NCI-H1694 (cell line): Measurements from ENCODE around the gene GRIN3B.

Experiments used
- DNase-seq: peaks from one replicate; lab custom pipeline; 2025; lab: John Stamatoyannopoulos, UW

The GRIN3B gene

DNA sequence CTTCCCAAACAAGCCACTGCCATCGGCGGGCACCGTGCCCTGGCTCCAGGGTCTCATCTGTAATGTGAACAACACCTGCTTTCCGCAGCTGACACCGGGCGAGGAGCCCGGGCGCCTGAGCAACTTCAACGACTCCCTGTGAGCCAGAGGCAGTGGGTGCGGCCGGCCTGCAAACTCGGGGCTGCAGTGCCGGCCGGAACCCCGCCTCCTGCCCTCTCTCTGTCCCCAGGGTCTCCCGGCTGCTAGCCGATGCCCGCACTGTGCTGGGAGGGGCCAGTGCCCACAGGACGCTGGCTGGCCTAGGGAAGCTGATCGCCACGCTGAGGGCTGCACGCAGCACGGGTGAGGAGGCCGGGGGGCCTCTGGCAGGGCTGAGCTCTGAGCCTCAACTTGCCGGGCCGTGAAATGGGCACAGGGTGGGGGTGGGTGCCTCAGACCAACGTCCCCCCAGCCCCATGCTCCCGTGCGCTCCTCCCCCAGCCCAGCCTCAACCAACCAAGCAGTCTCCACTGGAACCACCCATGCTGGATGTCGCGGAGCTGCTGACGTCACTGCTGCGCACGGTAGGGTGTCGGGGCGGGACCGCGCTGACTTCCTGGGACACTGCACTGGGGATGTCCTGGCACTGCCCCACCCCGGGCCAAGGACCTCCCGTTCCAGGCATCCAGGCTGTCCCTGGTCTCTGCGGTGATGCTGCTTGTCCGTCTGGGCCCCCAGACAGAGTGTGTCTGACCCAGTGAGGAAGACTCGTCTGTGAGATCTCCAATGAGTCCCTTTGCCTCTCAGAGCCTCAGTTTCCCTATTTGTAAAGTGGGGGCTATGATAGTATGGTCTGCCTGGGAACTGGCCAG is 41.8 kb downstream of the GRIN3B start:
- peak; percentile 41 for DNase-seq

DNA sequence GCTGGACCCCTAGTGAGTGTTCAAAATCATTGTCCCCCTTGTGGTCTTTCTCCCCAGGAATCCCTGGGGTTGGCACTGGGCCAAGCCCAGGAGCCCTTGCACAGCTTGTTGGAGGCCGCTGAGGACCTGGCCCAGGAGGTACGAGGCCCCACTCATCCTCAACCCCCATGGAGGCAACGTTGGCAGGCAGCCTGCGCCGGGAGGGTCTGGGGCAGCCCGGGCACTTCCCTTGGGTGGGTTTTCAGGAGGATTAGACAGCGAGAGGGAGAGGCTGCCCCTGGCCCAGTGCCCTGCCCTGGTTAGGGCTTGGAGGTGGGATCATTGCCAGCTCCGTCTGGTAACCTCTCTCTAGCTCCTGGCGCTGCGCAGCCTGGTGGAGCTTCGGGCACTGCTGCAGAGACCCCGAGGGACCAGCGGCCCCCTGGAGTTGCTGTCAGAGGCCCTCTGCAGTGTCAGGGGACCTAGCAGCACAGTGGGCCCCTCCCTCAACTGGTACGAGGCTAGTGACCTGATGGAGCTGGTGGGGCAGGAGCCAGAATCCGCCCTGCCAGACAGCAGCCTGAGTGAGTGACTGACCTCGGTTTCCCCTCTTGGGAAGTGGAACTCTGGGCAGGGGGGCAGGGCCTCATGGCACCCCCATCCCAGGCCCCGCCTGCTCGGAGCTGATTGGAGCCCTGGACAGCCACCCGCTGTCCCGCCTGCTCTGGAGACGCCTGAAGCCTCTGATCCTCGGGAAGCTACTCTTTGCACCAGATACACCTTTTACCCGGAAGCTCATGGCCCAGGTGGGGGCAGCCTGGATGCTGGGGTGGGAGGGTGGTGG is 42.7 kb downstream of the GRIN3B start:
- DNase-seq: peak; percentile 75

DNA sequence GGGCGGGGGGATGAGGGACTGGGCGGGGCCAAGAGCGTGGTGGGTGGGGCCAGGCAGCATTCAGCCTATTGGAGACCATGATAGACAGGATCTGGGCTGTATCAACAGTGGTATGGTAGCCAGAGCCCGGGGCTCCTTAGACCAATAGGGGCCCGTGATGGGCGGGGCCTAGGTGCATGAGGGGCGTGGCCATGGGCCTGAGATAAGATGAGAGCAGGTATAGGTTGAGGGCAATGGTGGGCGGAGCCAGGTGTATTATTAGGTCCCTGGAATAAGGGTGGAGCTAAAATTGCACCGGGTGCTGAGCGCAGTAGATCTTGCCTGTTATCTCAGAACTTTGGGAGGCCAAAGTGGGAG is 45.0 kb downstream of the GRIN3B start:
- DNase-seq: no peak

DNA sequence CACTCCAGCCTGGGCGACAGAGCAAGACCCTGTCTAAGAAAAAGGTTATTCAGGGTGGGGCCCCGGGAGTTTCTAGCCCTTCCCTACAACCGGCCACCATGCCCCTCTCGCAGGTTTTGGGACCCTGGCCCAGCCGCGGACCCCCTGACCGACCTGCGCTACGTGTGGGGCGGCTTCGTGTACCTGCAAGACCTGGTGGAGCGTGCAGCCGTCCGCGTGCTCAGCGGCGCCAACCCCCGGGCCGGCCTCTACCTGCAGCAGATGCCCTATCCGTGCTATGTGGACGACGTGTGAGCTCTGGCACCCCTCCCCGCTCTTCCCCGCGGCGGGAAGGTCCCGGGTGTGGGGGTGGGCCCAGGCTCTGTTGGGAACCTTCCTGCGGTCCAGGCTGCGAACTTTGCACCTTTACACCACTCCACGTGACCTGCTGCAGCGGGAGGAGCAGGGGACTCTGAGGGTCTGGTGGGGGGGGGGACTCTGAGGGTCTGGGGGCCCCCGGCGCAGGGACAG is 46.0 kb downstream of the GRIN3B start:
- DNase-seq: no peak

DNA sequence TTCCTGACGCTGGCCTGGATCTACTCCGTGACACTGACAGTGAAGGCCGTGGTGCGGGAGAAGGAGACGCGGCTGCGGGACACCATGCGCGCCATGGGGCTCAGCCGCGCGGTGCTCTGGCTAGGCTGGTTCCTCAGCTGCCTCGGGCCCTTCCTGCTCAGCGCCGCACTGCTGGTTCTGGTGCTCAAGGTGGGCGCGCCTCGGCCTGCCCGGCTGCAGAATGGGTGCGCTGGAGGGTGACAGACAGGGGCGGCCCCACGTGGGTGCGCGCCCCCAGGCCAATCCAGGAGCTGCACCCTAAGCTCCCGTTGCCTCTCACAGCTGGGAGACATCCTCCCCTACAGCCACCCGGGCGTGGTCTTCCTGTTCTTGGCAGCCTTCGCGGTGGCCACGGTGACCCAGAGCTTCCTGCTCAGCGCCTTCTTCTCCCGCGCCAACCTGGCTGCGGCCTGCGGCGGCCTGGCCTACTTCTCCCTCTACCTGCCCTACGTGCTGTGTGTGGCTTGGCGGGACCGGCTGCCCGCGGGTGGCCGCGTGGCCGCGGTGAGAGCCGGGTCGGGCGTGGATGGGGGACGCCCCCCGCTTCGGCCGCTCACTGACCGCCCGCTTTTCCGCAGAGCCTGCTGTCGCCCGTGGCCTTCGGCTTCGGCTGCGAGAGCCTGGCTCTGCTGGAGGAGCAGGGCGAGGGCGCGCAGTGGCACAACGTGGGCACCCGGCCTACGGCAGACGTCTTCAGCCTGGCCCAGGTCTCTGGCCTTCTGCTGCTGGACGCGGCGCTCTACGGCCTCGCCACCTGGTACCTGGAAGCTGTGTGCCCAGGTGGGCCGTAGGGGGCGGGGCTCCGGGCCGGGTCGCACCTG is 46.8 kb downstream of the GRIN3B start:
- DNase-seq: no peak

DNA sequence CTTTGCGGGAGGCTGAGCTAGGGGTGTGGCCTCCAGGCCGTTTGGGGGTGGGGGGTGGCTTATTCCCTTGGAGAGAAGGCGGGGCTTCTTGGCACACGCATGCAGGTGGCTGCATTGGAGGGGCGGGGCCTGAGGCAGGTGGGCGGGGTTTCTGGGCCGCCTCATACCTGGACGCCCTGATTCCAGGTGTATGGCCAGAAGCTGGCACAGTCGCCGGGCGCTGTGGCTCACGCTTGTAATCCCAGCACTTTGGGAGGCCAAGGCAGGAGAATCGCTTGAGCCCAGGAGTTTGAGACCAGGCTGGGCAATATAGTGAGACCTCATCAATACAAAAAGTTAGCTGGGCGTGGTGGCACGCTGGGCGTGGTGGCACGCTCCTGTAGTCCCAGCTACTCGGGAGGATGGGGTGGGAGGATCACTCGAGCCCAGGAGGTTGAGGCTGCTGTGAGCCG is 47.5 kb downstream of the GRIN3B start:
- no peak for DNase-seq

DNA sequence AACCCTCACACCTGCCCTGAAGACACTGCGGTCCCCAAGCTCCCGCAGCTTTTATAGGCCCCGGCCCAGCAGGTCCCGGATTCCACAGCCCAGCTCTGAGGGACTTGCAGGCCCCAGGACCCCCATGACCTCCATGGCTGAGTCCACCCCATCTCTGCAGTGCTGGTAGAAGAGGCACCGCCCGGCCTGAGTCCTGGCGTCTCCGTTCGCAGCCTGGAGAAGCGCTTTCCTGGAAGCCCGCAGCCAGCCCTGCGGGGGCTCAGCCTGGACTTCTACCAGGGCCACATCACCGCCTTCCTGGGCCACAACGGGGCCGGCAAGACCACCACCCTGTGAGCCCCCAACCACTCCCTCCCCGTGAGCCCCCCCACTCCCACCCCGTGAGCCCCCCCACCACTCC is 48.9 kb downstream of the GRIN3B start:
- no peak for DNase-seq

DNA sequence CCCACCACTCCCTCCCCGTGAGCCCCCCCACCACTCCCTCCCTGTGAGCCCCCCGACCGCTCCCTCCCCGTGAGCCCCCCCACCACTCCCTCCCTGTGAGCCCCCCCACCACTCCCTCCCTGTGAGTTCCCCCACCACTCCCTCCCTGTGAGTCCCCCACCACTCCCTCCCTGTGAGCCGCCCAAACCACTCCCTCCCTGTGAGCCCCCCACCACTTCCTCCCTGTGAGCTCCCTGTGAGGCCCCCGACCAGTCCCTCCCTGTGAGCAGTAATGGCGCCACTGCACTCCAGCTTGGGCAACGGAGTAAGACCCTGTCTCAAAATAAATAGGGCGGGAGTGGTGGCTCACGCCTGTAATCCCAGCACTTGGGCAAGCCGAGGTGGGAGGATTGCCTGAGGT is 49.6 kb downstream of the GRIN3B start:
- DNase-seq: no peak

DNA sequence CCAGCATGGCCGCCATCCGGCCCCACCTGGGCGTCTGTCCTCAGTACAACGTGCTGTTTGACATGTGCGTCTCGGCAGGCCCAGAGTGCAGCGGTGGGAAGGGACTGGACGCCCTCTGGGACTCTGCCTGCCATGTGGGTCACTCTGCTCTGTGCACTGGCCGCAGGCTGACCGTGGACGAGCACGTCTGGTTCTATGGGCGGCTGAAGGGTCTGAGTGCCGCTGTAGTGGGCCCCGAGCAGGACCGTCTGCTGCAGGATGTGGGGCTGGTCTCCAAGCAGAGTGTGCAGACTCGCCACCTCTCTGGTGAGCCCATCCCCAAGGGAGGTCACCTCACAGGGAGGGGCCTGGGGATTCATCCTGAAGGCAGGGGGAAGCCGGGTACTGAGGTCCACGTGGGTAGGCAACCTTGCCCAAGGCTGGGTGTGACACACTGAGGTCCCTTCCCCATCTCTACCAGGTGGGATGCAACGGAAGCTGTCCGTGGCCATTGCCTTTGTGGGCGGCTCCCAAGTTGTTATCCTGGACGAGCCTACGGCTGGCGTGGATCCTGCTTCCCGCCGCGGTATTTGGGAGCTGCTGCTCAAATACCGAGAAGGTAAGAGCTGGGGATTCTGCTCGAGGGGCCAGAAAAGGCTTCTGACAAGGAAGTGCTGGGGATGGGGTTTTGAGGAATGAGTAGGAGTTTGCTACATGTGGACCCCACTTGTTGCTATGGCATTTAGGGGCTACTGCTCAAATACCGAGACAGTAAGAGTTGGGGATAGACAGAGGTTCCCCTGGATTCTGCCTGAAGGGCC is 51.0 kb downstream of the GRIN3B start:
- DNase-seq: no peak

DNA sequence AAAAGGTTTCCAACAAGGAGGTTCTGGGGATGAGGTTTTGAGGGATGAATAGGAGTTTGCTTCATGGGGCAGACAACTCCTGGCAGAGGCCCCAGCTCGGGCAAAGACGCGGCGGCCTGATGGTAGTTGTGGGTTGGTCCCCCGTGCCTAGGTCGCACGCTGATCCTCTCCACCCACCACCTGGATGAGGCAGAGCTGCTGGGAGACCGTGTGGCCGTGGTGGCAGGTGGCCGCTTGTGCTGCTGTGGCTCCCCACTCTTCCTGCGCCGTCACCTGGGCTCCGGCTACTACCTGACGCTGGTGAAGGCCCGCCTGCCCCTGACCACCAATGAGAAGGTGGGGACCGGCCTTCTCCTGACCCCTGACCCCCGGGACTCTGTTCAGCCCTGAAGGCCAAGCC is 51.6 kb downstream of the GRIN3B start:
- DNase-seq: no peak

DNA sequence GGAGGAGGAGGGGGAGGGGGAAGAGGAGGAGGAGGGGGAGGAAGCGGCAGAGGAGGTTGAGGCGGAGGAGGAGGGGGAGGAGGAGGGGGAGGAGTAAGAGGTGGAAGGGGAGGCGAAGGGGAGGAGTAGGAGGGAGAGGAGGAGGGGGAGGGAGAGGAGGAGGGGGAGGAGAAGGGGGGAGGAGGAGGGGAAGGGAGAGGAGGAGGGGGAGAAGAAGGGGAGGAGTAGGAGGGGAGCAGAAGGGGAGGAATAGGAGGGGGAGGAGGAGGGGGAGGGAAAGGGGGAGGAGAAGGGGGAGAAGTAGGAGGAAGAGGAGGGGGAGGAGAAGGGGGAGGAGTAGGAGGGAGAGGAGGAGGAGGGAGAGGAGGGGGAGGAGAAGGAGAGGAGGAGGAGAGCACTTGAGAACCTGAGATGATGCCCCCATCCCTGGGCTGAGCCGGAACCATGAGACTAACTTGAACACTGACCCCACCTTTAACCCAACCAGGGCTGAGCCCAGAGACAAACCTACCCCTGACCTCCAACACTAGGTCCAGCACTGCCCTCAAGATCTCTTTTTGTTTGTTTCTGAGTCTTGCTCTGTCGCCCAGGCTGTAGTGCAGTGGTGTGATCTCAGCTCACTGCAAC is 52.2 kb downstream of the GRIN3B start:
- no peak for DNase-seq

DNA sequence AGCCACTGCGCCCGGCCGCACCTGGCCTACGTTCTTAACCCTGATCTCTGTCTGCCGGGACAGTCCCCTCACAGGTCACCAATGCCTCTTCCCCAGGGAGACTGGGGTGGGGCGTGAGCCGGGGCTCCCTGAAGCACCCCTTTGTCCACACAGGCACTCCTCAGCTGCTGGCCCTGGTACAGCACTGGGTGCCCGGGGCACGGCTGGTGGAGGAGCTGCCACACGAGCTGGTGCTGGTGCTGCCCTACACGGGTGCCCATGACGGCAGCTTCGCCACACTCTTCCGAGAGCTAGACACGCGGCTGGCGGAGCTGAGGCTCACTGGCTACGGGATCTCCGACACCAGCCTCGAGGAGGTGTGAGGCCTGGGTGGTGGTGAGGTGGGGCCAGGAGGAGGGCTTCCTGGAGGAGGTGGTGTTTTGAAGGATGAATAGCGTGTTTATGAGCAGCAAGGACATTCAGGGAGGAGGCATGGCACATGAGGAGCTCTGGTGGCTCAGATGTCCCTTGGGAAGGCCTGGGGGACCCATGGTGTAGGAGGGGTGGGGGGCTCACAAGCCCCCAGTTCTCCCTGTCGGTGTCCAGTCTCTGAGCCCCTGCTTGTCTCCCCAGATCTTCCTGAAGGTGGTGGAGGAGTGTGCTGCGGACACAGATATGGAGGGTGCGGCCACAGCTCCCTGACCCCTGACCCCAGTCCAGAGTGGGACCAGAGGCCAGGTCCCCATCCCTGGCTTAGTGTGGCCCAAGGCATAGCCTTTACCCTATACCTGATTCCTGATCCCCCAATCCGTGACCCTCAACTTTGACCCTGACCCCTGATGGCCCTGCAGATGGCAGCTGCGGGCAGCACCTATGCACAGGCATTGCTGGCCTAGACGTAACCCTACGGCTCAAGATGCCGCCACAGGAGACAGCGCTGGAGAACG is 53.2 kb downstream of the GRIN3B start:
- no peak for DNase-seq

DNA sequence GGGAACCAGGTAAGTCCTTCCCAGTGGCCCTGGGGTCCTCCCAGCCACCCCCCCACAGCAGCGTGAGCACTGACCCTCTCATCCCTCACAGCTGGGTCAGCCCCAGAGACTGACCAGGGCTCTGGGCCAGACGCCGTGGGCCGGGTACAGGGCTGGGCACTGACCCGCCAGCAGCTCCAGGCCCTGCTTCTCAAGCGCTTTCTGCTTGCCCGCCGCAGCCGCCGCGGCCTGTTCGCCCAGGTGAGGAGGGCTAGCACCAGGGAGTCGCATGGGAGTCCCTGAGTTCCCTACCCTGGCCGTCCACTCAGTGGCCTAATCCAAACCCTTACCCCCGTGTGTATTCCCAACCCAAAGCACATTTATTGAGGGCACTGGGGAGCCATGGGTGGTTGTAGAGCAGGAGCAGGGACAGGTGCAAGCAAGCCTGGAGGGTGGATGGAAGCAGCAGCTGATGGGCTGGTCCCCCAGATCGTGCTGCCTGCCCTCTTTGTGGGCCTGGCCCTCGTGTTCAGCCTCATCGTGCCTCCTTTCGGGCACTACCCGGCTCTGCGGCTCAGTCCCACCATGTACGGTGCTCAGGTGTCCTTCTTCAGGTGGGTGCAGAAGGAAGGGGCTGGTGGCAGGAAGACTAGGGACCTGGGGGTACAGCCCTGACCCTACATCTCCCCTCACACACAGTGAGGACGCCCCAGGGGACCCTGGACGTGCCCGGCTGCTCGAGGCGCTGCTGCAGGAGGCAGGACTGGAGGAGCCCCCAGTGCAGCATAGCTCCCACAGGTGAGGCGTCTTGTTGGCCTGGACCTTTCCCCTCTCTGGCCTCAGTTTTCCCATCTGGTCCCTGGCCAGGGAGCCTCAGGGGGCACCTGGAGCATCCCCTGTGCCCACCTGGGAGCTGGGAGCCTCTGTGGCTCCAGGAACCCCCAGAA is 54.1 kb downstream of the GRIN3B start:
- DNase-seq: no peak

DNA sequence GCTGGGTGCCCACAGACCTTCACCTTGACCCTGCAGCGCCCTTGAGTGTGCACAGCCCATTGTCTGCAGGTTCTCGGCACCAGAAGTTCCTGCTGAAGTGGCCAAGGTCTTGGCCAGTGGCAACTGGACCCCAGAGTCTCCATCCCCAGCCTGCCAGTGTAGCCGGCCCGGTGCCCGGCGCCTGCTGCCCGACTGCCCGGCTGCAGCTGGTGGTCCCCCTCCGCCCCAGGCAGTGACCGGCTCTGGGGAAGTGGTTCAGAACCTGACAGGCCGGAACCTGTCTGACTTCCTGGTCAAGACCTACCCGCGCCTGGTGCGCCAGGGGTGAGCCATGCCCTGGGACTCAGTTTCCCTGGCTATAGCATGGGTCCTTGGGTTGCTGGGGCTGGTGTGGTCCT is 54.8 kb downstream of the GRIN3B start:
- no peak for DNase-seq

DNA sequence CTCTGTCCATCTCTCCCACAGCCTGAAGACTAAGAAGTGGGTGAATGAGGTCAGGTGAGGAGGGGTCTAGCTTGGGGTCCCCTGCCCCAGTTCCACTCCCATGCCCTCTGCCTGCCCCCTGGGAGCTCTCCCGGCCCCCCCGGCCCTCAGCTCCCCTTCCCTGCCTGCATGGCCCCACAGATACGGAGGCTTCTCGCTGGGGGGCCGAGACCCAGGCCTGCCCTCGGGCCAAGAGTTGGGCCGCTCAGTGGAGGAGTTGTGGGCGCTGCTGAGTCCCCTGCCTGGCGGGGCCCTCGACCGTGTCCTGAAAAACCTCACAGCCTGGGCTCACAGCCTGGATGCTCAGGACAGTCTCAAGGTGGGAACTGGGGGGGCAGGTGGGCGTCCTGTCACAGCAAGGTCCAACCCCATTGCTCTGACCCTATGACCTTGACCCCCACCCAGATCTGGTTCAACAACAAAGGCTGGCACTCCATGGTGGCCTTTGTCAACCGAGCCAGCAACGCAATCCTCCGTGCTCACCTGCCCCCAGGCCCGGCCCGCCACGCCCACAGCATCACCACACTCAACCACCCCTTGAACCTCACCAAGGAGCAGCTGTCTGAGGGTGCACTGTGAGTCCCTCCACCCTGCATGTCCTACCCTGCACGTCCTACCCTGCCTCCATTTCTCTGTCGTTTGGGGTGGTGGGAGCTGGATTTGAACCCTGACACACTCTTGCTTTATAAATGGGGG is 55.8 kb downstream of the GRIN3B start:
- no peak for DNase-seq

DNA sequence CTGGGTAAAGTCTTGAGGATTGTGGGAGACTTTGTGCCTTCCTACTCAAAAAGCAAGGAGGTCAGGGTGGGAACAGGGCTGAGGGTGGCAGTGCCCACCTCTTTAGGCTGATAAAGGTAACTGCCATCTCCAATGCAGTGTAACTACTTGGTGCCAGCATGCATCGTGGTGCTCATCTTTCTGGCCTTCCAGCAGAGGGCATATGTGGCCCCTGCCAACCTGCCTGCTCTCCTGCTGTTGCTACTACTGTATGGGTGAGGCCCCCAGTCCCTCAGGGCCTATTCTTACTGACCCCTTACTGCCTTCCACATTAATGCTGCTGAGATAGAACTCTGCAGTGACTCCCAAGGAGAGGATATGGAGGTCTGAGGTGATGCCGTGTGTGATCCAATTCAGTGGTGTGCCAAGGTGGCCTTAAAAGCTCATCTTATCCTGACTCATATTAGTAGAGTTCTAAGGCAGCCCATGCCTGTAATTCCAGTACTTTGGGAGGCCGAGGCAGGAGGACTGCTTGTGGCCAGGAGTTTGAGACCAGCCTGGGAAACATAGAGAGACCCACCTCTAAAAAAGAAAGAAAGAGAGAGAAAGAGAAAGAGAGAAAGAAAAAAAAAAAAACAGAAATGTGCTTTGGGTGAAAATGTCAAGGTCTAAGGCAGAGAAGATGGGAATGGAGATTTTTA is 57.1 kb downstream of the GRIN3B start:
- DNase-seq: no peak

DNA sequence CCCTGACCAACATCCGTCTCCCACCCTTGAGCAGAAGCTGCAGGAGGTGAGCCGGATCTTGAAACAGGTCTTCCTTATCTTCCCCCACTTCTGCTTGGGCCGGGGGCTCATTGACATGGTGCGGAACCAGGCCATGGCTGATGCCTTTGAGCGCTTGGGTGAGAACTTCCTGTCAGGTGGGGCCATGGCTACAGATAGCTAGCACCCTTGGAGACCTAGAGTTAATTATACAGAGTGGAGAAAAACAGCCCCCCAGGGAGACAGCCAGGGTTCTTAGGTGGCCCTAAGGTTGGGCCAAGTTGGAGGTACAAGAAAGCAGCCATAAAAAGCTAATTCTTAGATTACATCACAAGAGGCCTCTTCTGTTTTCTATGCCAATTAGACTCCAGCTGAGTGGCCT is 57.9 kb downstream of the GRIN3B start:
- DNase-seq: no peak
